GM12892 (cell line): Measurements from ENCODE around the gene IL36A.

ENCODE experiments used
- POLR2A ChIP-seq: IDR thresholded peaks from 2 replicates; pipeline ENCODE4 v1.6.1; 2011; ENCODE audit warnings: low read depth, low read length, control low read depth
- TAF1 ChIP-seq: IDR thresholded peaks from 2 replicates; pipeline ENCODE4 v1.6.1; 2011; ENCODE audit warnings: low read depth, mild to moderate bottlenecking, control low read depth, low read length, borderline replicate concordance

GRCh38 chr2:112958428-112959108 is 46.7 kb upstream of the IL36A start:
- TF ChIP-seq TAF1: no peak
- no peak for TF ChIP-seq POLR2A
